ENCODE data around the gene KLK8.

The KLK8 gene

DNA sequence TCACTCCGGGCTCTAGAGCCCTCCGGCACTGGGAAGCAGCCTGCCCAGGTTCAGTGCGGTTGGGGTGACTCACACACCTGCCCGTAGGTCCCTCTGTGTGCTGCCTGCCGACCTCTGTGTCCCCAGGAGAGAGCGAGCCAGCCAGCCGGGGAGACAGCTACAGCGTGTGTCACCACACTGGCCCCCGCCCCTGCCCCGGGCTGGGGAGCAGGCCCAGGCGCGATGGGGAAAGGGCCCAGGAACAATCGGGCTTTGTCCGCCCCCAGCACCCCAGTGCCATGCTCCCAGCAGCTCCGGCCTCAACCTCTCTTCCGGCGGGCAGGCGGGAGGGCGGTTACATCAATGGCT lies 32.0 kb downstream of the KLK8 start, which contains the start of gene KLK6:
Gene KLK6, minus strand, starts transcription at position 179 of the 348 bp plus-strand sequence. CDS start 1,487 bp downstream, outside the sequence.
- Mint-ChIP-seq H3K4me3 (peak within 1 kb of the TSS in 2 of 3 experiments; percentile 29 to 31), H3K4me1 (peaks cover 2% of the 10 kb centered on the region), H3K27ac (peak within 1 kb of the TSS; percentile 5 to 86 (median 84)), H3K36me3 (ENCODE audit: low read depth) (no peaks in the 10 kb centered on the region), H3K9me3 (no peaks in the 10 kb centered on the region), H3K27me3 (ENCODE audit: low read depth) (peaks cover 18% of the 10 kb centered on the region)
- TF ChIP-seq CTCF (IDR thresholded peaks at IDR 0.05; ENCODE audit: unreplicated experiment in 3 of 3), result no peak

DNA sequence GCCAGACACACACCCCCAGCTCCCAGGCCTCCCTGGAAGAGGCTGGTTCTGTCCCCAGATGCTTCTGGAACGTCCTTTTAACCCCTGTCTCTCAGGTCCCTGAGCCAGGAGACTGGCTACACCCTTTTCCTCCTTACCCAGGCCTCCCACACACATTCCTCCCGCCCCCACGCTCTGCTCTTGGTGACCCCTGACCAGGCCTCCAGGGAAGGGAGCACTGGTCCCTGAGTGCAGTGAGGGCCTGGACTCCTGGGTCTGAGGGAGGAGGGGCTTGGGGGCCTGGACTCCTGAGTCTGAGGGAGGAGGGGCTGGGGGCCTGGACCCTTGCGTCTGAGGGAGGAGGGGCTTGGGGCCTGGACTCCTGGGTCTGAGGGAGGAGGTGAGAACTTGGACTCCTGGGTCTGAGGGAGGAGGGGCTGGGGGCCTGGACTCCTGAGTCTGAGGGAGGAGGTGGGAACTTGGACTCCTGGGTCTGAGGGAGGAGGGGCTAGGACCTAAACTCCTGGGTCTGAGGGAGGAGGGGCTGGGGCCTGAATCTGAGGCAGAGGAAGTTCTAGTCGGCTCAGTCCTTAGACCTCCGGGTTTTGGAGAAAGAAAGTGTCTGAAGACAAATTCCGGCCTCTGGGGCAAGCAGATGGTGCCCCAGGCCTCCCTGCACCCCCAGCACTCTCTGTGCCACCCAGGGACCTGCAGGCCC lies 32.5 kb downstream of the KLK8 start:
- no peaks in the 10 kb centered on the region for H3K4me1 Mint-ChIP-seq
- H3K9me3 Mint-ChIP-seq, result no peaks in the 10 kb centered on the region
- H3K27me3 Mint-ChIP-seq (ENCODE audit: low read depth), result peaks cover 18% of the 10 kb centered on the region
- H3K27ac Mint-ChIP-seq, result peak overlapping the region in 1 of 3 experiments; percentile 4
- TF ChIP-seq CTCF (IDR thresholded peaks at IDR 0.05; ENCODE audit: unreplicated experiment in 3 of 3), result no peak
- H3K4me3 Mint-ChIP-seq, result peak overlapping the region in 1 of 3 experiments; percentile 31
- H3K36me3 Mint-ChIP-seq (ENCODE audit: low read depth), result peaks cover 2% of the 10 kb centered on the region

GRCh38 chr19:50967929-50968715 lies 33.3 kb downstream of the KLK8 start:
- Mint-ChIP-seq H3K4me3 (peak overlapping the region in 2 of 3 experiments; percentile 29 to 31), H3K4me1 (no peaks in the 10 kb centered on the region), H3K27me3 (ENCODE audit: low read depth) (peaks cover 16% of the 10 kb centered on the region), H3K27ac (peak overlapping the region in 2 of 3 experiments; percentile 5 to 47), H3K36me3 (ENCODE audit: low read depth) (peaks cover 6% of the 10 kb centered on the region), H3K9me3 (no peaks in the 10 kb centered on the region)
- no peak for TF ChIP-seq CTCF (IDR thresholded peaks at IDR 0.05; ENCODE audit: unreplicated experiment in 3 of 3)

DNA sequence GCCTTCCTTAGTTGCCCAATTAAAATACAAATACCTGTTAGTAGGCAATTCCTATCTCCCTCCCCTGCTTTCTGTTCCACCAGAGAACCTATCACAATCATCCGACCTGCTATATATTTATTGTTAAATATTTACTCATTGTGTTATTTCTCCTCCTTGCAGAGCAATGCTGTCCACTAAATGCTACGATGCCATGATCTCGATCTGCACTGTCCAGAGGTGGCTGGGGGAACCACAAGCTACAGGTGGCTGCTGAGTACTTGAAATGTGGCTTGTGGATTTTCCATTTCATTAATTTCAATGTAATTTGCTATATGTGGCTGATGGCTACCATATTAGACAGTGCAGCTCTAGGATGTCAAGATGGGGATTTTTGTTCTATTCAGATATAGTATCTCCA lies 37.1 kb downstream of the KLK8 start:
- Mint-ChIP-seq H3K9me3 (no peaks in the 10 kb centered on the region), H3K36me3 (ENCODE audit: low read depth) (peaks cover 10% of the 10 kb centered on the region), H3K27ac (no peak overlapping the region), H3K4me3 (no peak overlapping the region), H3K27me3 (ENCODE audit: low read depth) (peaks cover 12% of the 10 kb centered on the region), H3K4me1 (no peaks in the 10 kb centered on the region)
- no peak for TF ChIP-seq CTCF (IDR thresholded peaks at IDR 0.05; ENCODE audit: unreplicated experiment in 3 of 3)

- Mint-ChIP-seq H3K36me3 (ENCODE audit: low read depth) (peaks cover 11% of the 10 kb centered on the region), H3K27me3 (ENCODE audit: low read depth) (peaks cover 12% of the 10 kb centered on the region), H3K4me1 (no peaks in the 10 kb centered on the region), H3K4me3 (no peak overlapping the region), H3K27ac (no peak overlapping the region), H3K9me3 (no peaks in the 10 kb centered on the region)
- no peak for TF ChIP-seq CTCF (IDR thresholded peaks at IDR 0.05; ENCODE audit: unreplicated experiment in 3 of 3)
Observed at GRCh38 chr19:50963381-50963780, 38.0 kb downstream of the KLK8 start.

Data from nephron (organoid).